HCT116 (cell line): ENCODE measurements around the gene MROH8. TPM values are rescaled to one million over a fixed set of nuclear protein-coding genes. Genes with fewer than 3 reads are reported as not detected.
"Not testable (repeated sequence)": the region's sequence is repeated elsewhere in the genome, so short reads cannot be mapped to it uniquely, and the experiment has no call there.

Experiments
- ATAC-seq: fragments of 200-7000 bp; cut with Tn5 transposase; 2 replicates; pipeline ENCODE4 v1.9.1; 2020; ENCODE audit warnings: mild to moderate bottlenecking, moderate library complexity
- BruUV-seq: library from RNA; stranded (reverse); fragments of 400-500 nt; replicated peaks from 2 replicates; lab custom pipeline; 2021; lab: Mats Ljungman, UMichigan
- CTCF ChIA-PET: fragments of 300-600 bp; sonication (Branson Sonifier 250); formaldehyde crosslinking; loops from one replicate; lab custom pipeline; 2021; ENCODE audit warnings: antibody characterized with exemption; lab: Charles Lee
- POLR2A ChIA-PET: fragments of 300-600, 350-600 bp; sonication (Branson Sonifier 250); formaldehyde crosslinking; loops from one replicate; lab custom pipeline; 2021; ENCODE audit warnings: antibody characterized with exemption; lab: Charles Lee
- RAD21 ChIA-PET, 2 experiments: fragments of 300-600 bp; sonication (Branson Sonifier 250); formaldehyde crosslinking; loops; one replicate each; lab custom pipeline; 2023; ENCODE audit warnings: low total read pairs in 2 of 2; ENCODE audit not compliant: uncharacterized antibody in 2 of 2, unreplicated experiment in 2 of 2, low non-redundant PET in 1 of 2; lab: Charles Lee
- DNase-seq: peaks from one replicate; pipeline ENCODE4 v3.0.0-alpha.2; 2010; ENCODE audit warnings: low read depth, low spot score
- H2AFZ ChIP-seq: fragments of 200-600 bp; shearing (Covaris generic), sonication (generic); 2 replicates; pipeline ENCODE4 v1.6.1; 2017; ENCODE audit warnings: low read depth, mixed run types, mixed read lengths, antibody characterized with exemption, low read length; ENCODE audit not compliant: poor library complexity, severe bottlenecking
- H3K27ac ChIP-seq: 2 replicates; pipeline ENCODE4 v1.5.1; 2012; ENCODE audit warnings: low read depth, low read length
- H3K27me3 ChIP-seq: fragments of 200-600 bp; sonication (generic); 2 replicates; pipeline ENCODE4 v1.6.1; 2016; ENCODE audit warnings: mixed run types, low read length, mixed read lengths; ENCODE audit not compliant: insufficient read depth
- H3K36me3 ChIP-seq, 2 experiments: fragments of 200-500 bp in 1 of 2; fragments of 200-600 bp in 1 of 2; sonication (Bioruptor generic) in 1 of 2; sonication (generic) in 1 of 2; 2 replicates each; pipeline versions ENCODE4 v1.5.1 to v1.6.1; 2014 to 2016; ENCODE audit warnings: low read length in 2 of 2, inconsistent platforms in 1 of 2, mixed read lengths in 1 of 2, mixed run types in 1 of 2; ENCODE audit not compliant: insufficient read depth in 2 of 2, control insufficient read depth in 1 of 2
- H3K4me1 ChIP-seq, 2 experiments: fragments of 200-600 bp in 1 of 2; sonication (generic) in 1 of 2; 2 replicates each; pipeline versions ENCODE4 v1.5.1 to v1.6.1; 2012 to 2017; ENCODE audit warnings: low read length in 2 of 2, inconsistent platforms in 1 of 2, mild to moderate bottlenecking in 1 of 2, mixed read lengths in 1 of 2, mixed run types in 1 of 2, moderate library complexity in 1 of 2; ENCODE audit not compliant: insufficient read depth in 2 of 2, control insufficient read depth in 1 of 2
- H3K4me2 ChIP-seq: fragments of 200-600 bp; sonication (generic); 2 replicates; pipeline ENCODE4 v1.6.1; 2017; ENCODE audit warnings: mixed run types, low read length, mixed read lengths
- H3K4me3 ChIP-seq, 2 experiments: fragments of 200-600 bp in 1 of 2; sonication (generic) in 1 of 2; replicated peaks in 1 of 2; 2 replicates each; pipeline ENCODE4 v1.5.1; 2011 to 2016; ENCODE audit warnings: low read length in 2 of 2, control low read depth in 1 of 2, low read depth in 1 of 2, mild to moderate bottlenecking in 1 of 2, mixed read lengths in 1 of 2, mixed run types in 1 of 2
- H3K79me2 ChIP-seq: fragments of 200-600 bp; sonication (generic); 2 replicates; pipeline ENCODE4 v1.6.1; 2017; ENCODE audit warnings: mild to moderate bottlenecking, mixed run types, low read length, moderate library complexity, mixed read lengths; ENCODE audit not compliant: insufficient read depth
- H3K9ac ChIP-seq: fragments of 200-600 bp; sonication (generic); 2 replicates; pipeline ENCODE4 v1.6.1; 2016; ENCODE audit warnings: low read length, mixed read lengths
- H3K9me2 ChIP-seq: fragments of 200-600 bp; sonication (generic), shearing (Covaris generic); 2 replicates; pipeline ENCODE4 v1.6.1; 2017; ENCODE audit warnings: mixed run types, mild to moderate bottlenecking, moderate library complexity; ENCODE audit not compliant: insufficient read depth
- H3K9me3 ChIP-seq, 2 experiments: fragments of 200-500 bp in 1 of 2; fragments of 200-600 bp in 1 of 2; sonication (Bioruptor generic) in 1 of 2; sonication (generic) in 1 of 2; 2 replicates each; pipeline ENCODE4 v1.6.1; 2014 to 2017; ENCODE audit warnings: low read length in 2 of 2, mixed read lengths in 2 of 2, inconsistent platforms in 1 of 2, low read depth in 1 of 2, mild to moderate bottlenecking in 1 of 2, mixed run types in 1 of 2, moderate library complexity in 1 of 2; ENCODE audit not compliant: control insufficient read depth in 1 of 2, insufficient read depth in 1 of 2
- H4K20me1 ChIP-seq: fragments of 200-600 bp; sonication (generic), shearing (Covaris generic); 2 replicates; pipeline ENCODE4 v1.6.1; 2017; ENCODE audit warnings: mixed run types, mild to moderate bottlenecking, moderate library complexity; ENCODE audit not compliant: insufficient read depth
- ATF3 ChIP-seq: IDR thresholded peaks from 2 replicates; pipeline ENCODE4 v1.6.1; 2012
- CBX3 ChIP-seq: IDR thresholded peaks from 2 replicates; pipeline ENCODE4 v1.6.1; 2012; ENCODE audit warnings: low read depth
- CEBPB ChIP-seq: IDR thresholded peaks from 2 replicates; pipeline ENCODE4 v1.6.1; 2012; ENCODE audit warnings: low read depth
- EGR1 ChIP-seq: IDR thresholded peaks from 2 replicates; pipeline ENCODE4 v1.6.1; 2012; ENCODE audit warnings: low read depth
- ELF1 ChIP-seq: IDR thresholded peaks from 2 replicates; pipeline ENCODE4 v1.6.1; 2012; ENCODE audit warnings: low read depth, borderline replicate concordance
- FOSL1 ChIP-seq: IDR thresholded peaks from 2 replicates; pipeline ENCODE4 v1.6.1; 2012; ENCODE audit warnings: low read depth
- JUND ChIP-seq: IDR thresholded peaks from 2 replicates; pipeline ENCODE4 v1.6.1; 2012
- MAX ChIP-seq: IDR thresholded peaks from 2 replicates; pipeline ENCODE4 v1.6.1; 2012
- POLR2A ChIP-seq: IDR thresholded peaks from 2 replicates; pipeline ENCODE4 v1.7.0; 2011; ENCODE audit warnings: borderline replicate concordance; ENCODE audit not compliant: insufficient read depth, insufficient read length; ENCODE audit errors: extremely low read depth
- POLR2AphosphoS5 ChIP-seq: IDR thresholded peaks from 2 replicates; pipeline ENCODE4 v1.6.1; 2011; ENCODE audit warnings: mild to moderate bottlenecking, low read depth, low read length, moderate library complexity
- SP1 ChIP-seq: IDR thresholded peaks from 2 replicates; pipeline ENCODE4 v1.6.1; 2012; ENCODE audit warnings: low read depth
- SRF ChIP-seq: IDR thresholded peaks from 2 replicates; pipeline ENCODE4 v1.6.1; 2012; ENCODE audit warnings: low read depth
- YY1 ChIP-seq: IDR thresholded peaks from 2 replicates; pipeline ENCODE4 v1.6.1; 2011; ENCODE audit warnings: low read length, low read depth, moderate library complexity, mild to moderate bottlenecking; ENCODE audit not compliant: insufficient replicate concordance; ENCODE audit errors: extremely low read depth
- ZBTB33 ChIP-seq: IDR thresholded peaks from 2 replicates; pipeline ENCODE4 v1.6.1; 2011; ENCODE audit warnings: mild to moderate bottlenecking, low read length, moderate library complexity; ENCODE audit not compliant: insufficient replicate concordance; ENCODE audit errors: extremely low read depth
- ZNF274 ChIP-seq: fragments of 200-500 bp; sonication (Bioruptor generic); IDR thresholded peaks from 2 replicates; pipeline ENCODE4 v1.6.1; 2014; ENCODE audit warnings: mild to moderate bottlenecking, low read depth, low read length, inconsistent platforms
- intact Hi-C: fragments of 100-400 bp; cut with micrococcal nuclease; formaldehyde crosslinking; loops from 2 replicates; pipeline ENCODE4 v1.10.0; 2022
- total RNA-seq: library from RNA; stranded (reverse); gene quantifications from one replicate; pipeline ENCODE4 v1.2.1, GENCODE V29; 2021; ENCODE audit not compliant: unreplicated experiment

MROH8 gene
- total RNA-seq, 1 experiment from 2014 or later: 0.79 TPM

GRCh38 chr20:37128803-37129202 lies 50.5 kb downstream of the MROH8 start:
- no peak overlapping the region for H3K4me2 ChIP-seq
- ChIA-PET RAD21 (no interaction called here), CTCF (no interaction called here), POLR2A (interaction anchor here (0.7 kb wide), 1 partner anchor 15 kb away, joined by 3 read pairs; no protein-coding TSS in a partner anchor)
- no peaks in the 10 kb centered on the region for H3K36me3 ChIP-seq
- H3K79me2 ChIP-seq: no peaks in the 10 kb centered on the region
- H3K9me2 ChIP-seq: no peaks in the 10 kb centered on the region
- no peak overlapping the region for H3K4me3 ChIP-seq
- TF ChIP-seq MAX (no peak), FOSL1 (no peak), SRF (no peak), EGR1 (no peak), ZBTB33 (no peak), ZNF274 (no peak), POLR2A (no peak), CBX3 (no peak), CEBPB (no peak), POLR2AphosphoS5 (no peak), YY1 (no peak), ATF3 (no peak), JUND (no peak), ELF1 (no peak), SP1 (no peak)
- H3K9ac ChIP-seq: no peak overlapping the region
- H3K27me3 ChIP-seq: peaks cover 6% of the 10 kb centered on the region; the same call in 1 of the 2 replicates
- no peaks in the 10 kb centered on the region for H3K4me1 ChIP-seq
- no peak overlapping the region for H2AFZ ChIP-seq
- DNase-seq (no peak), ATAC-seq (no peak)
- no peaks in the 10 kb centered on the region for H4K20me1 ChIP-seq
- intact Hi-C loops: no loop called here
- H3K27ac ChIP-seq: no peak overlapping the region
- BruUV-seq: no TSS peak
- H3K9me3 ChIP-seq: no peaks in the 10 kb centered on the region

GRCh38 chr20:37126290-37126689 lies 53.1 kb downstream of the MROH8 start:
- H3K36me3 ChIP-seq, BruUV-seq, H3K9ac ChIP-seq, intact Hi-C loops, H3K4me3 ChIP-seq, H3K79me2 ChIP-seq, H3K27me3 ChIP-seq, H3K9me2 ChIP-seq, H2AFZ ChIP-seq, H3K27ac ChIP-seq, CTCF ChIA-PET, H3K4me2 ChIP-seq, ATAC-seq, H3K4me1 ChIP-seq, H3K9me3 ChIP-seq, DNase-seq, RAD21 ChIA-PET, POLR2A ChIA-PET, H4K20me1 ChIP-seq: not testable (repeated sequence)
